Fibroblast of peridontal ligament (primary cell): Measurements from ENCODE around the gene KCNB1.

Experiments used
- DNase-seq: peaks from one replicate; pipeline ENCODE4 v3.0.0-alpha.2; 2010; ENCODE audit errors: extremely low read depth

Gene KCNB1

DNA sequence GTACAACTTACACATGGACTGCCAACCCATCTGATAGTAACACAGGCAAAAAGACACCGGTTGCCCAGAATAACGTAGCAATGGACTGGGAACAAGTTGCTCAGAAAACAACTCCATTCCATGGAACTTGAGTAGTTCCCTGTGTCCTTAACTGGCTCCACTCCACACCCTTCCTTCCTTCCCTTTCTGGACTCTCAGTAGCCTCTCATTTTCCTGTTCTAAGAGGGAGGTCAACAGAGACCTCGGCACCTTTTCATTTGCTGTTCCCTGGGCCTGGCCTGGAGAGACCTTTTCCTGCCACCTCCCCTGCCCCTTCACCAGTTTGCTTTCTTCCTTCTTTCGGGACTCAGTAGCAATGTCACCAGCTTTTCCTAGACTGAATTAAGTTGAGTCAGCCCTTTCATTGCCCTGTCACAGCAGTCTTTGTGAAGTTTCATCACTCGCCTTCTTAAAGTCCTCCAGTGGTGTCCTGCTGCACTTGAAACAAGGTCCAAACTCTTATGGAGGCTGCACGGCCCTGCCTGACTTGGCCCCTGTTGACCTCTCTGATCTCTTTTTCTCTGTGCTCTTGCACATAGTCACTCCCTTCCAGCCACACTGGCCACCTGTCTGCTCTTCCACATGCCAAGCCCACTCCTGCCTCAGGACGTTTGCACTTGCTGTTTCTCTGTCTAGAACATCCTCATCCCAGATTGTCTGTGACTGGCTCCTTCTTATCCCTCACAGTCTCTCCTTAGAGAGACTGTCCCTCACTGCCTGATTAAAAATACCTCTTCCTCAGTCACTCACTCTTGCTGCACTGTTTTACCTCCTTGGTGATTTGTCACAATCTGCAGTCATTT lies 90.8 kb downstream of the KCNB1 start:
- DNase-seq: no peak

GRCh38 chr20:49389854-49390253 lies 92.6 kb downstream of the KCNB1 start:
- DNase-seq: no peak

- DNase-seq: peak; percentile 28
Measured at GRCh38 chr20:49388744-49389143, 93.7 kb downstream of the KCNB1 start.

DNA sequence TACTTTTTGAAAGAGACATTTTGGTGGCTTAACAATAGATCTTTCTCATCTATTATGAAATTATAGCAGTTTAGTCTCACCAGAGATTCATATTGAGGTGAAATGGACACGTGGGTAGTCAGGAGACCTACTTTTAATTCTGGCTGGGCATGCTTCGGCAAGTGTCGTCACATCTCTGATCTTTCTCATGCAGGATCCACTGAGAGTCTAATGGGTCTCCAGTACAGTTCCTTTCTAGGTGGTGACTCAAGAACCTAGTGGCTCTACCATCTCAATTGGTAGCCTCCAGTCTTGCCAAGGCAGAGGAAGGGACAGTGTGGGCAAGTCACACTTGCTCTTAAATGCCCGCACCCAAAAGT lies 94.9 kb downstream of the KCNB1 start:
- no peak for DNase-seq

DNA sequence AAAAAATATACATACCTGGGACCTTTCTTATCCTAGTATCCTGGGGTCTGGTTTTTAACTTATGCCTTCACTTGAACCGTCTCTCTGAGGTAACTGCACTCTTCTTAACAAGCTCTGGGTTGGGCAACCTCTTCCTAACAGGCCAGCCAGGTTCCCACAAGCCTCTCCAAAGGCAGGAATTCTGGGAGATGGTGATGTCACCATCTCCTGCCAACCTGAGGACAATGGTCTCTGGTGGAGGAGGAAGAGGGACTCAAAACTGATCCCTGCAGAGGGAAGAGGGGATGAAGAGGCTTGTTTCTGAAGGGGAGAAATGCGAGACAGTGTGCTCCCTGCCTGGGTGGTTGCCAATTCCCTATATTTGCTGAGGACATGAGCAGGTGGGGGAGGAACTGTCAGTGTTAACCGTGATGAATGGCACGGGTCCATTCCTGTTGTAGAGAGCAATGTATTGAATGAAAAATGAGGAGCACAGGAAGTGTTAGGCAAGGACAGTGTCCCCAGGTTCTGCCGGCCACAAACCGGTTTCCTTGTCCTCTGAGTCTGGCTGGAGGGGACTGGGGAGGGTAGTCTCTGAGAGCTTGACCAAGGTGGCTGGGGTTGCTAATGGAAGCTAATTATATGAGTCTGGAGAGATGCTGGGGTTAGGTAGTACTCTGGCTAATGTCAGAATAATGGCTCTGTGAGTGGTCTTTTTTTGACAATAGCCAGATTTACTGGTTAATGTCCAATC lies 95.5 kb downstream of the KCNB1 start:
- DNase-seq: no peak

DNA sequence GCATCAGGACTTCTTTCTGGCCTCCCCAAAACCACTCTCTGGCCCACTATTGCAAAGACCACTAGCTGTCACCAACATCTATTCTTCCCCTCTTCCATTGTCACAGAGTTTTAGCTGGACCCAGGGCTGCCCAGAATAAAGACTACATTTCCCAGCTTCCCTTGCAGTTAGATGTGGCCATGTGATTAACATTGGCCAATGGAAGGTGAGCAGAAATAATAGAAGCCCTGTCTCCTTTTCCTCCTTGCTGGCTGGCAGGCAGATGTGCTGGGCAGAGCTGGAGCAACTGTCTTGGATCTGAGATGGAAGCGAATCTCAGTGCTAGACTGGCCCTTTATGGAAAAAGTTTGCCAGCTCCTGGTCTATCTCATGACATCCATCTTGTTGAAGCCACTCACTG lies 97.0 kb downstream of the KCNB1 start:
- peak; percentile 29 for DNase-seq

GRCh38 chr20:49384437-49385434 lies 97.7 kb downstream of the KCNB1 start:
- peak; percentile 51 for DNase-seq

GRCh38 chr20:49381558-49382493 lies 100.6 kb downstream of the KCNB1 start:
- peak; percentile 59 for DNase-seq

DNA sequence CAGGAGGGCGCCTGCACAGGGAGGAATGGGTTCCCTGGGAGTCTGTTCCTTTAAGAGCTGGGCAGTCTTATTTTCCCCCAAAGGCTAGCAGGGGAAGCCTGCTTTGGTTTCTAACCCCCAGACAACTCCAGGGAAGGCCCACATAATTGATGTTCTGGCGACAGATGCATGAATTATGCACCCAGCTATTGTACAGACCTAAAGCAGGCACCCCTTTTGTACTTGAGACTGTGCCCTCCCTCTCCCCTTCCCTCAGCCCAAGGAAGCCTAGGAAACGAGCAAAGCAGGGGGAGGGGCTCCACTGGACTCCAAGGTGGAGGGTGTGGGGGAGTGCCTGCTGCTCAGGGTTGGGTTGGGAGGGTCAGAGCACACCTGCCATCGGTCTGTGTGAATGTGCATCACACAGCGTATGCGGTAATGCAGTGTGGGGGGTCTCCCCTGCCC lies 102.1 kb downstream of the KCNB1 start:
- no peak for DNase-seq

- DNase-seq: no peak
Measured at GRCh38 chr20:49379338-49379737, 103.1 kb downstream of the KCNB1 start.

GRCh38 chr20:49377326-49377725 lies 105.1 kb downstream of the KCNB1 start:
- no peak for DNase-seq

DNA sequence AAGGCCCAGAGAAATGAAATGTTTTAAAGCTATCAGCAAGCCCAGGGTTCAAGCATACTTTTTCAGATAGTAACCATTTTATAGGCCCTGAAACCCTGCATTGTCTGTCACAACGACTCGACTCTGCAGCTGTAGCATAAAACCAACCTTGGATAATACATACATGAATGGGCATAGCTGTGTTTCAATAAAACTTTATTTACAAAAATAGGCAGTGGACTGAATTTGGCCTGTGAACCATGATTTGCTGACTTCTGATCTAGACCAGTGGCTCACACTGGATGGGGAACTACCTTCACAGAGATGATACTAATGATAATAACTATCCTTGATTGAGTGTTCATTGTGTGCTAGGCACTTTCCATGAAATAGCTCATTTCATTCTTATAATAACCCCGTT lies 107.3 kb downstream of the KCNB1 start:
- no peak for DNase-seq

DNA sequence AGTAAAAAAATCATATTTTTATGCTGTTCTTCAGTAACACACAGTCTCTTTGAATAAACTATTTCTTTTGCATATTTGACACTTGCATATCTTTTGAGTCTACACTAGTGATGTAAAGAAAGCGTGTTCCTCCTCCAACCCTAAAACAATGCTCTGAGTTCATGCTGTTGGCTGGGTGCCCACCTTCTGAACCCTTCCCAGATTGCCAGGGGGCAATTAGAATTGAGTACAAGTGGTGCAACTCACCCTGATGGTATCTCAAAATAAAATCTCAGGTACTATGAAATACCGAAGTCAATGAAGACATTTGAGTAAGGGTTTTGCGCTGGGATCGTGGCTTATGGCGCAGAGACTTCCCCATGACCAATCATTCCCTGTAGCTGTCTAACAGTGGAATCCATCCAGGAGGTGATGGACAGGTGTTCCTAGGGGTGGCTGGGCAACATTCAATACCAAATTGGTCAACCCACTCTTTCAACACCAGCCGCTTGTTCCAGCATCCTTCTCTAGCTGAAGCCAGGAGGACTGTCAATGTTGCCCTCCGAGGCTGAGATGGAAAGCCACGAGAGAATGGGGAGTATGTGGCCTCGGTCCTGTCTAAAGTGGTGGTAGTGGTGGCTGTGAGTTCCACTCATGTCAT lies 110.3 kb downstream of the KCNB1 start:
- no peak for DNase-seq

DNA sequence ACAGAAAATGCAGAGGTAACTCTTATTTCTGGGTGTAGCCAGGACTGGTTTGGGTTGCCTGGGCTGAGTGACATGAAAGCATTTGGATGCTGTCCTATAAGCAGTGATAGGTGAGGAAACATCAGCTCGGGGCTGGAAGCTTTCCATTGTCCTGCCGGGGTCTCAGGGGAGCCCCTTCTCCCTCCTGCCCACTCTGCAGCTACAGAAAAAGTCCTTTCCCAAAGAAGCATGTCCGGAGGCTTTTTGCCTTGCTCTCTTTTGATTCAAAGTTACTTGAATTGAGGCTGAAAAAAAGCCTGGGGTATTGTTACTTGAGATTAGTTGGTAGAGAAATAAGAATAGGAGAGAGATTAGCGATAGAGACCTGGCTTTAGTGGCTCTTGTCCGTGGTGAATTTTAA lies 113.9 kb downstream of the KCNB1 start:
- no peak for DNase-seq

DNA sequence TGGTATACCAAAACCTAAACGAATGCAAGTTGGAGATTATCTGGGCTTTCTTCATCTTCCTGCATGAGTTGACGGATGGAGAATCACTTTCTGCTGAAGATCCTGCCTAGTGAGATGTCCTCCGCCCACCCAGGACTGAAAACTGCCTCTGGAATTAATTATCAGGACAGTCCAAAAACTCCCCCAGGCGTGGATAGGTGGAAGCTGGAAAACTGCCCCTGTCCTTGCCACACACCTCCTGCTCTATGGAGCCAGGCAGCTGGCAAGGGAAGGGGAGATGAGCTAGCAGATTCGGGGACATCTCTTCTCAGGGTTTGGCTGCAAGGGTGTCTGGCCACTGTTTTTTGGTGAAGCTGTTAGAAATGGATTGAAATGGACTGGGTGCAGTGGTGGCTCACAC lies 115.4 kb downstream of the KCNB1 start:
- no peak for DNase-seq

GRCh38 chr20:49366687-49367086 lies 115.8 kb downstream of the KCNB1 start:
- DNase-seq: no peak

DNA sequence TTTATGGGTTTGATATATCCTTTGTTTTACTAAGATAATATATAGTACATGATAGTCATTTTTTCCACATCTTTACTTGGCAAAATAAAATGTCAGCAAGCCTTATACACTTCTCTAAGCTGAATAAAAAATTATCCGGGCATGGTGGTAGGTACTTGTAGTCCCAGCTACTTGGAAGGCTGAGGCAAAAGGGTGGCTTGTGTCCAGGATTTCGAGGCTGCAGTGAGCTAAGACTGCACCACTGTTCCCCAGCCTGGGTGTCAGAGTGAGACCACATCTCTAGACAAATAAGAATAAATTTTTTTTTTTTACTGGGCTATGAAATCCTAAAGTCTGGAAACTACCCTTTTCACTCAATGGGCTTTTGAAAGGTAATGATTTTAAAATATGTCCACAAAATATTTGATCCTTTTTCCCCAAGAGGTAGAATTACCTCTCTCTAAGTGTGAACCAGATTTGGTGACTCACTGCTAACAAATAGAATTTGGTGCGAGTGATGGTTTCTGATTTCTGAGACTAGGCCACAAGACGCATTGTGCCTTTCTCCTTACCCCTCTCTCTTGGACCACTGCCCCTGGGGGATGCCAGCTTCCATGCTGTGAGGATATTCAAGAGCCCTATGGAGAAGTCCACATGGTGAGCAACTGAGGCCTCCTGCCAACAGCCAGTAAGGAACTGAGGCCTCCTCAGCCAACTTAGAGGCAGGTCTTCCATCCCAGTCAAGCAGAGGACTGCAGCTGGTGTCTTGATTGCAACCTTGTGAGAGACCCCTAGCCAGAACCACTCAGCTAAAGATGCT lies 120.4 kb downstream of the KCNB1 start:
- DNase-seq: no peak

DNA sequence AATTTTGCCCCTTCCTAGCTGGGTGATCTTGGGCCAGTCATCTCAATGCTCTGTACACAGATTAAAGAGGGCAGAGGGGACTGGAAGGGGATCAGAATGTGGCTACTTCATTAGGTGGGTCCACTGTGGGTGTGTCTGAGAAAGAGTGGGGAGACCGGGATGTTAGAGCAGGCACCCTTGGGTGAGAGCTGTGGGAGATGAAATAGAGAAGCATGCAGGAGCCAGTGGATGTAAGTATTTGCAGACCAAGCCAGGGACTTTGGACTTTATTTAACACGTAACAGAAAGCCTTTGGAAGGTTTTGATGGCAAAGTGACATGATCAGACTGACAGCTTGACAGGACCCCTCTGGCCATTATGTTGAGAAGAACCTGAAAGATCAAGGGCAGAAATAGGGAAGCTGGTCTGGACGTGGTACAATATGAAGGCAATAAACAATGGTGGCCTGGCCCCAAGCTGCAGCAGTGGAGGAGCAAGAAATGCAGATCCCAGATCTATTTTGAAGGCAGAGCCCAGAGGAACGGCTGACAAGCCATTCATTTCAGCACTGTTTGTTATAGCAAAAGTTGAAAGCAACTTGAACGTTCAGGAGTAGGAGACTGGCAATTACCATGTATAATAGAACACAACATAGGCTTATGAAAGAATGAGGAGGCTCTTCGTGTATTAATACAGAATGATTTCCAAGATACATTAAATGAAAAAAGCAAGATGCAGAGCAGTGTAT lies 122.1 kb downstream of the KCNB1 start:
- no peak for DNase-seq

DNA sequence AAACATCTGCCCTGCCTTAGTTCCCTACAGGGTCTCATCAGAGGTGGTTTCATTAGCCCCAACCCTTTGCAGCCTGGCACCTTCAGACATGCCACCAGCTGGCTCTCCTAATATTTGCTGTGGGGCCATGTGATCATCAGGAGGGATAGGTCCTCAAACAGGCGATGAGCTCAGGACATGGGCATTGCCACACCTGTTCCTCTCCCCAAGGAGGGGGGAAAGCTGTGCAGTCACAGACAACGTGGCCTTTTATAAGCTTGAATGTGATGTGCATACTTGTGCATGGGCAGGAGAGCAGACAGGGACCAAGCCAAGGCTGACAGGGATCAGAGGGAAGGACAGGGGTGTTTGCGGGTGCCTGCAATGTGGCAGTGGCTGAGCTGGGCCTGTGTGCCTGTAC lies 125.8 kb downstream of the KCNB1 start:
- DNase-seq: no peak
